Transverse colon (tissue), 4 donors: Measurements from ENCODE around the gene SPI1. TPM values are rescaled to one million over a fixed set of nuclear protein-coding genes. Genes with fewer than 3 reads are reported as not detected.

Experiments
- DNase-seq: peaks from one replicate; pipeline ENCODE4 v3.0.0-alpha.2; 2019
- H3K27ac ChIP-seq, 4 donors: fragments of 200-600 bp; sonication (generic); 2 replicates each; pipeline ENCODE4 v1.5.1; 2016 to 2018; ENCODE audit warnings: inconsistent platforms in 4 of 4
- H3K27me3 ChIP-seq: fragments of 200-600 bp; sonication (generic); 2 replicates; pipeline ENCODE4 v1.5.1; 2017; ENCODE audit warnings: inconsistent platforms
- H3K36me3 ChIP-seq, 4 donors: fragments of 200-600 bp; sonication (generic); 2 replicates each; pipeline ENCODE4 v1.5.1; 2017 to 2019; ENCODE audit warnings: inconsistent platforms in 4 of 4
- H3K4me1 ChIP-seq, 4 donors: fragments of 200-600 bp; sonication (generic); 2 replicates each; pipeline ENCODE4 v1.5.1; 2017 to 2020; ENCODE audit warnings: inconsistent platforms in 4 of 4
- H3K4me3 ChIP-seq, 4 donors: fragments of 200-600 bp; sonication (generic); 1 replicate in 1 of 4; 2 replicates in 3 of 4; pipeline versions ENCODE4 v1.5.1 to v1.6.1; 2017 to 2019; ENCODE audit warnings: inconsistent platforms in 4 of 4
- H3K9me3 ChIP-seq, 2 donors: fragments of 200-600 bp; sonication (generic); 2 replicates each; pipeline ENCODE4 v1.5.1; 2017 to 2019; ENCODE audit warnings: inconsistent platforms in 2 of 2
- CTCF ChIP-seq, 5 experiments: fragments of 200-600 bp in 3 of 5; fragments of 450-650 bp in 2 of 5; sonication (generic) in 3 of 5; IDR thresholded peaks; 1 replicate in 2 of 5; 2 replicates in 3 of 5; pipeline ENCODE4 v1.5.1; 2016 to 2017; ENCODE audit warnings: antibody characterized with exemption in 5 of 5, inconsistent platforms in 3 of 5, mild to moderate bottlenecking in 2 of 5, moderate library complexity in 1 of 5
- EP300 ChIP-seq: sonication (generic); formaldehyde crosslinking; IDR thresholded peaks from one replicate; pipeline ENCODE4 v1.6.1; 2017; ENCODE audit warnings: antibody characterized with exemption, low read depth
- POLR2A ChIP-seq: fragments of 450-650 bp; IDR thresholded peaks from one replicate; pipeline ENCODE4 v1.6.1; 2016; ENCODE audit warnings: antibody characterized with exemption, mild to moderate bottlenecking, moderate library complexity
- POLR2AphosphoS5 ChIP-seq, 3 donors: sonication (generic); formaldehyde crosslinking; IDR thresholded peaks; one replicate each; pipeline ENCODE4 v1.6.1; 2016; ENCODE audit warnings: antibody characterized with exemption in 3 of 3
- WGBS, 2 donors: methylation state at CpG; one replicate each; pipeline ENCODE4 v1.1.5; 2018; ENCODE audit warnings: low coverage in 1 of 2; 5-methylcytosine and 5-hydroxymethylcytosine counted together
- in situ Hi-C, 4 donors: fragments of 200-750 bp; cut with MboI; loops; one replicate each; pipeline versions ENCODE4 v1.15.0 to v1.15.1; 2017; ENCODE audit warnings: low sequenced_read_pairs in 3 of 4, low pct_ligation_motif_present in 1 of 4, low pct_unique_long_range_greater_than_20kb in 1 of 4
- intact Hi-C: fragments of 100-400 bp; cut with DNase I; formaldehyde crosslinking; loops from one replicate; pipeline ENCODE4 v1.15.1; 2023; ENCODE audit warnings: low total_unique reads
- total RNA-seq, 4 donors: library from RNA; depleted of rRNA; stranded (reverse); fragments of >200 nt; gene quantifications; one replicate each; pipeline ENCODE4 v1.1.0, GENCODE V29; 2016

Gene SPI1
- total RNA-seq, 4 donors from 2014 or later: 7.1 to 35.5 (median 17.2) TPM

DNA sequence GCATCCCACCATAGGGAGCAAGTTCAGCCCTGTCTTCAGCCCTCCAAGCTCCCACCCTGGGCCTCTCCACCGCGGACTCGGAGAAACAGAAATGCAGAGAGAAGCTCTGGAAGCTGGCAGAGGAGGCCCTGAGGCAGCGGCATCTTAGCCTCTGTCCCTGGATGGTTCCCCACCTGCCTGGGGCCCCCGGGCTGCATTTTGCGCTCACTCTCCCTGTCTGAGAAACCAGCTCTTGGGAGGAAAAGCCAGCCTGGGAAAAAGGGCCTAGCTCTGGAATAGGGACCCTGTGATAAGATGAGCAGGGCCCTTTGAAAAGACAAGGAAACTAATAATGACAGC lies 12.0 kb upstream of the SPI1 start:
- 95% methylated on average over 6 of the region's 6 CpGs; no CpG with 5 or more reads in 1 of the 2 donors for WGBS, 2 donors
- Histone ChIP-seq H3K9me3 (no peaks in the 10 kb centered on the region), H3K36me3 (no peaks in the 10 kb centered on the region), H3K4me3 (no peak overlapping the region), H3K27me3 (no peaks in the 10 kb centered on the region), H3K4me1 (peaks cover 0 to 18% (median 11%) of the 10 kb centered on the region in 4 donors), H3K27ac (peak overlapping the region; percentile 30 to 78 (median 54))
- no peak for DNase-seq
- intact Hi-C loops: no loop called here
- in situ Hi-C loops: no loop called here
- TF ChIP-seq POLR2AphosphoS5 (IDR thresholded peaks at IDR 0.05) (no peak), EP300 (no peak), POLR2A (no peak), CTCF (IDR thresholded peaks at IDR 0.05) (no peak)

DNA sequence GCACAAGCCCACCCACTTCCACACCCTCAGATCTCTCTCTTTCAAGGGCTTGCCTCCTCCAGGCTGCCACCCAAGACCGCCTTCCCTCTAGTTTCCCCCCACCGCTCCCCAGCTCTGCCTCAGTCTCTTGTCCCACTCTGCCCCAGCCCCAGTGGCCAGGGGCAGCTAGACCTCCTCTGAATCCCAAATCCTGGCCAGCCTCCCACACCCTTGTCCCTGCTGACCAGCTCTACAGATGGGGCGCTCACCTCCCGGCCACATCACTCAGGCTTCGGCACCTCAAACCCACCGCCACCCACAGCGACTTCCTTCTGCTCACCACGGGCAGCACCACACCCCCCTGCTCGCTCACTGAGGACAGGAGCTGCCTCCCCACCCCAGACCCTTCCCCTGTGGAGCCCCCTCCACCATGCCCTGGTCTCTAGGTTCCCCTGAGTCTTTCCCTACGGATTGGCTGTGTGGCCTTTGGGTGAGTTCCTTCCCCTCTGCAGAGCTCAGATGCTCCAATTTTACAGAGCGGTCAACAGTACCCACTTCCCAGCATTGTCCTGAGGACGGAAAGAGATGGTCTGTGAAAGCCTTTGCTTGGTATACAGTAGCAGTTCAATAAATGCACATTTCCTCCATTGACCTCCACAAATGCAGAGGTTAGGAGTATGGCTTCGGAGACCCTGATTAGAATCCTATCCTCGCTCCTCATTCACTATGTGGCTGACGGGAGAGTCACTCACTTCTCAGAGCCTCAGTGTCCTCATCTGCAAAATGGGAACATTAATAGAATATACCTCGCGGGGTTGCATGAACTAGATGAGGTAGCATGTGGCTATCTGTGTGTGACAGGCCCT lies 11.5 kb upstream of the SPI1 start:
- in situ Hi-C loops (no loop called here), intact Hi-C loops (no loop called here)
- no peak for TF ChIP-seq POLR2A
- TF ChIP-seq POLR2AphosphoS5 (IDR thresholded peaks at IDR 0.05): no peak
- no peak for TF ChIP-seq CTCF (IDR thresholded peaks at IDR 0.05)
- no peak for TF ChIP-seq EP300
- H3K4me1 ChIP-seq: peaks cover 0 to 17% (median 9%) of the 10 kb centered on the region in 4 donors
- no peak overlapping the region for H3K4me3 ChIP-seq
- no peaks in the 10 kb centered on the region for H3K27me3 ChIP-seq
- H3K36me3 ChIP-seq: no peaks in the 10 kb centered on the region
- 82 to 92% methylated on average over 3 to 17 of the region's 17 CpGs for WGBS, 2 donors
- peak overlapping the region in 2 of 4 donors; percentile 19 to 32 for H3K27ac ChIP-seq
- H3K9me3 ChIP-seq: no peaks in the 10 kb centered on the region
- no peak for DNase-seq

DNA sequence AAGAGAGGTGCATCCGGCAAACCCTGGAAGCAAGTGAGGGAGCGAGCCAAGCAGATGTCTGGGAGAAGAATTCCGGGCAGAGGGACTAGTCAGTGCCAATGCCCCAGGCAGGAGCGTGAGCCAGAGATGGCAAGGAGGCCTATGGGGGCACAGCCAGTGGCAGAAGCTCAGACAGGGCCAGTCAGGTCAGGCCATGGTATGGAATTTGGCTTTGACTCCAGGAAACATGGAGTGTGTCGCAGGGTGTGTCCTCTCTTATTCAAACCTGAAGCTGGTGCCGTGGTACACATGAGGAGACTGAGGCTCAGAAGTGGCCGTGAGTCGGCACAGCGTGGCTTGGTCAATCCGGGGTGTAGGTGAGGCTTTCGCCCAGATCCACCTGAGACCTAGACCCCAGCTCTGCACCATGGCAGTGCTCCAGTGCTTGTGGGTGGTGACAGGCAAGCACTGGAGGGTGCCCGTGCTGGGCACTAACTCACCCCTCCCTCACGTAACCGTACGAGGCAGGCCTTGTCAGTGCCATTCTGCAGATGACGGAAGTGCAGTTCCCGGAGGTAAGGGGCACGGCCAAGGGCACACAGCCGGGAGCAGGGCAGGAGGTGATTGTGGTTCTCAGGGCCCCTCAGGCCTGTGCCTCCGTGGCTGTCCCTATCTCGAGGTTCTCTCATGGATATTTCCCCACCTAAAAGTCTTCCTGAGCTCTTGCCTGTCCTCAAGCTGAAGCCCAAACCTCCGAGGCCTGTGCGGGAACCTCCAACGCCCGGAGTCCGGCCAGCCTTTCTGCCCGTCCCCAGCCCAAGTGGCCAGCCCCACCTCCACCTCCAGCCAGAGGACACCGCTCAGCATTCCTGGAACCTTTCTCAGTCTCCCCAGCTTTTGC lies 10.6 kb upstream of the SPI1 start:
- in situ Hi-C loops (no loop called here), intact Hi-C loops (no loop called here)
- Histone ChIP-seq H3K36me3 (no peaks in the 10 kb centered on the region), H3K4me1 (peaks cover 0 to 10% (median 4%) of the 10 kb centered on the region in 4 donors), H3K4me3 (no peak overlapping the region), H3K9me3 (no peaks in the 10 kb centered on the region), H3K27ac (peak overlapping the region in 1 of 4 donors; percentile 32), H3K27me3 (no peaks in the 10 kb centered on the region)
- DNase-seq: no peak
- TF ChIP-seq CTCF (IDR thresholded peaks at IDR 0.05): no peak
- no peak for TF ChIP-seq POLR2A
- TF ChIP-seq EP300: no peak
- TF ChIP-seq POLR2AphosphoS5 (IDR thresholded peaks at IDR 0.05): no peak
- WGBS, 2 donors: 93 to 100% methylated on average over 2 to 28 of the region's 28 CpGs
